GM12892 (cell line): ENCODE data around the gene LPIN1.
"Not testable (repeated sequence)": the region's sequence is repeated elsewhere in the genome, so short reads cannot be mapped to it uniquely, and the experiment has no call there.

Source experiments
- DNase-seq: peaks from one replicate; pipeline ENCODE4 v3.0.0; 2011; ENCODE audit not compliant: insufficient read length
- FAIRE-seq: peaks from 2 replicates; lab custom pipeline; 2011; peaks lifted over from hg19 to GRCh38; lab: Jason Lieb, UNC
- POLR2A ChIP-seq: IDR thresholded peaks from 2 replicates; pipeline ENCODE4 v1.6.1; 2011; ENCODE audit warnings: low read depth, low read length, control low read depth
- POLR2AphosphoS5 ChIP-seq: IDR thresholded peaks from 2 replicates; pipeline ENCODE4 v1.6.1; 2011; ENCODE audit warnings: low read depth, low read length, control low read depth
- TAF1 ChIP-seq: IDR thresholded peaks from 2 replicates; pipeline ENCODE4 v1.6.1; 2011; ENCODE audit warnings: low read depth, mild to moderate bottlenecking, control low read depth, low read length, borderline replicate concordance

LPIN1 gene

DNA sequence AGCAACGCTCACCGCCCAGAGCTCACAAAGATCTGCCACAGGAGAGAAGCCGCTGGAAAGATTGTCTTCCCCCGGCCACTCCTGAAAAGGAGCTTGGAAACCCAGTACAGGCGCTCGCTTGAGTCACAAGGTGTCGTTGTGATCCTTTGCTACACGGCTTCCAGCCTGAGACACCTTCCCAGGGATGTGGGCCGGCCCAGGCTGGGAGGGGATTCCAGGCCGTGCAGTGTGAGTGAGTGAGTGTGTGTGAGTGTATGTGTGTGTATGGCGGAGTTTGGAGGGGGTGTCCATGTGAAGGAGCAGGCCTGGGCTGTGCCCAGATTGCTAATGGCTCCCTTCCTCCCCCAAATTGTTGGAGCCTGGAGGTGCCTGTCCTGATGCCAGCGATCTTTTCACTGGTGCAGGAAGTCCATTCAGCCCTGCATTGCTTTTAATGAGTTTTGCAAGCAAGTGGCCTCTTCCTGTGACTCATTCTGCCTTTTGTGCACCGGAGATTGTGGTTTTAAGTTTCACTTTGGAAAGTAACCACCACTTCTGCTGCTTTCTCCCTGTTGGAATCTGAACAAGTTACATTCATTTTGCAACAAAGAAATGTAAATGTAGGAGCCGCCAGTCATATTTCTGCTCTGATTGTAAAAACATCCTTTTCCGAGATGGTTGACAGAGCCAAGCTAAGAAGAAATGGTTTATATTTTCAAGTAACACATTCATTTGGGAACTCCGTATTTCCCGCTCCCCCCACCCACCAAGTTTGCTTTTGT is 83.7 kb downstream of the LPIN1 start:
- FAIRE-seq = peak; percentile 58
- DNase-seq = peak; percentile 45
- TF ChIP-seq POLR2AphosphoS5 (peak; percentile 23; the same call in 1 of the 2 replicates), TAF1 (no peak)

- FAIRE-seq (no peak), DNase-seq (no peak)
Measured at GRCh38 chr2:11830708-11831301, 84.4 kb downstream of the LPIN1 start.

GRCh38 chr2:11831415-11831814 is 85.0 kb downstream of the LPIN1 start:
- FAIRE-seq = no peak
- no peak for DNase-seq
- no peak for TF ChIP-seq TAF1
- no peak for TF ChIP-seq POLR2AphosphoS5
- no peak for TF ChIP-seq POLR2A

More at GRCh38 chr2:11830708-11831301, 84.4 kb downstream of the LPIN1 start:
- no peak for TF ChIP-seq TAF1
- no peak for TF ChIP-seq POLR2AphosphoS5
- TF ChIP-seq POLR2A = no peak

DNA sequence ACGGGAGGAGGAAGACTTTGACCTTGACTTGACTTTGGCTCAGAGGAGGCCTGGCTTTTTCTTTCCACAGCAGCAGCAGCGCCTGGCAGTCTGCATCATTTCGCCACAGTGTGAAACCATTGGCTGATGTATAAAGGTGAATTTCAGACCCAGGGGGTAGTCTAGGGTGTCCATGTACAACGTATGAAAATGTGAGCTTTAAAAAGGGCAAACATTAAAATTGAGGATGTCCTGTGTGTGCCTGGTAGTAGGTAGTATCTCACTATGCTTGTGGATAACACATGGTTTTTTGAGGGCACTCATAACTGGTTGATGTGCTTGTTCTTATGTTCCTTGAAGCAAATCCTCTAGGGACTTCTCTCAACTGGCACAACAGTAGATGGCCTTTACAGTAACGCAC is 86.1 kb downstream of the LPIN1 start:
- DNase-seq (no peak), FAIRE-seq (no peak)
- TF ChIP-seq POLR2AphosphoS5 = no peak
- TF ChIP-seq TAF1 = no peak
- TF ChIP-seq POLR2A = no peak

GRCh38 chr2:11833601-11834000 is 87.2 kb downstream of the LPIN1 start:
- no peak for TF ChIP-seq POLR2AphosphoS5
- no peak for TF ChIP-seq TAF1
- no peak for TF ChIP-seq POLR2A
- FAIRE-seq (no peak), DNase-seq (no peak)

GRCh38 chr2:11835403-11835802 is 89.0 kb downstream of the LPIN1 start:
- no peak for TF ChIP-seq TAF1
- no peak for TF ChIP-seq POLR2AphosphoS5
- no peak for TF ChIP-seq POLR2A
- DNase-seq (no peak), FAIRE-seq (no peak)

DNA sequence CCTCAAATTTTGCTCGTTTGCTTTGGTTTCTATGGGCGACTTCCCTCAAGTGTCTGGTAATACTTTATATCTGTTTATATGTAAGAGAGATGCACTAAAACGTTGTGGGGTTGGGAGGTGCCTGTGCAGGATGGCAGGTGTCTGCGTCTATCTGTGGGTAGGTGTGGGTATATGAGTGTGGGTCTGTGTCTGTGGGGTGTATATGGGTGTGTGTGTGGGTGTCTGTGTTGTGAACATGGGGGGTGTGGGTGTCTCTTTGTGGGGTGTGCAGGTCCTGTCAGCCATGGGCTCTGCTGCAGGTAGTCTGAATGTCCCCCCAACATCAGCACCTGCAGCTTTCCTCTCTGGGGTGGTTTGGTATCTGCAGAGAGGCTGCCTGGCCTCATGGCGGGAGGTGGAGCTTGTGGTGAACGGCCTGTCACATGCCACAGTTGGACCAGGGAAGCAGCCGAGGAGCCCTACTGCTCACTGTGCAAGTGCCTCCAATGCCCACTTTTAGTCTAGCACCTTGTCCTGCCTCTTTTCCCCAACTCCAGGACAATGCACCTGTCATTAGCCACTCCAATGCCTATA is 90.3 kb downstream of the LPIN1 start:
- TF ChIP-seq POLR2AphosphoS5 = no peak
- TF ChIP-seq TAF1 = no peak
- no peak for TF ChIP-seq POLR2A
- FAIRE-seq (no peak), DNase-seq (no peak)

DNA sequence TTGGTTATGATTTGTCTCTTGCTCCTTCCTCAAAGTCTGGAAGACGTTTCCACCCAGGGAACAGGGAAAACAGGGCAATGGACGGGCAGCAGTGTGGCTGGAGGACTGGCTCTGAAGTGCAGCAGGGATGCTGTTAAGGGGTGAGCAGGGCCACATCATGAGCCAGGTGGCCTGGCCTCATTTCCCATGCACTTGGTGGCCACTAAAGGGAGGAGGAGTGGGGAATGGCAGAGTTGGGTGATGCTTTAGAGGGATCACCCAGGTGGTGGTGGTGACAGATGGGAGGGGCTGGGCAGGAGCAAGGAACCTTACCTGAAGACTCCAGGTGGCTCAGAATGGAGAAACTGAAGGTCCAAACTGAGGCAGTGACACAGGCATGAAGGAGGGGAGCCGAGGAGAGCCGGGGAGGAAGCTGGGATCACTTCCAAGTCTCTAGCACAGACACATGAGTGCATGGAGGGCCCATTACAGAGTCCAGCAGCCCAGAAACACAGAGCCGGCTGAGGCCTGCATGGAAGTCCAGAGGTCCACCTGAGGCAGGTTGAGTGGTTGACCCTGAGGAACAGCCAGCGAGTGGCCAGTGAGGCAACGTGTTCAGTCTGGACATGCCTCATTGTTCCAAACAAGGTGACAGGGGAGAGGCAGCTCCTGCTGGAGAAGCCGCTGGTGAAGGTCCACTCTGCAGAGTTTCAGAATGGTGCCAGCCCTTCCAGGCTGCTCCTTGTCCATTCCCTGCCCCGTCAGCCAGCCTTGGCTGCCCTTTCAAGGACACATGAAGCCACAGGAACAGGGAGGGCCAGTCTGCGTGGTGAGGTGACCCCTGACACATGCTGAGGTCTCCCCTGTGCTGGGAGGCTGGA is 91.7 kb downstream of the LPIN1 start:
- TF ChIP-seq POLR2A = no peak
- no peak for TF ChIP-seq POLR2AphosphoS5
- no peak for TF ChIP-seq TAF1
- FAIRE-seq (no peak), DNase-seq (no peak)

GRCh38 chr2:11839916-11840315 is 93.5 kb downstream of the LPIN1 start:
- TF ChIP-seq POLR2AphosphoS5 (no peak), POLR2A (no peak), TAF1 (no peak)
- FAIRE-seq = no peak
- DNase-seq = no peak

DNA sequence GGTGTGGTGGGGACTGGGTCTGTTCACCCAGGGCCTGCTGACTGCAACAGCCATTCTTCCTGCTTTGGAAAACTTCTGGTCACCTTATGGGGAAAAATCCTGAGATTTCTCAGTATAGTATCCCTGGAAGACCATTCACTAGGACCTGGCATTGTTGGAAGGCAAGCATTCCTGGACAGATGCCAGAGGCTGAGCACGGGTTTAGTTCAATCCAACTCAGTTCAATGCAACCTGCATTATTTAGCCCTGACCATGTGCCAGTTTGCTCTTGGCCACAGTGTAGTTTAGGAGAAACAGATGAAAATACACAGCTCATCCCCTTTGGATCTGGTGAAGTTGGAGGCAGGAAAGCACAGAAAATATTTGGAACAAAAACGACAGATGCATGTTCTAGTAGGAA is 95.9 kb downstream of the LPIN1 start:
- TF ChIP-seq TAF1 (no peak), POLR2AphosphoS5 (no peak), POLR2A (no peak)
- DNase-seq = no peak
- no peak for FAIRE-seq

DNA sequence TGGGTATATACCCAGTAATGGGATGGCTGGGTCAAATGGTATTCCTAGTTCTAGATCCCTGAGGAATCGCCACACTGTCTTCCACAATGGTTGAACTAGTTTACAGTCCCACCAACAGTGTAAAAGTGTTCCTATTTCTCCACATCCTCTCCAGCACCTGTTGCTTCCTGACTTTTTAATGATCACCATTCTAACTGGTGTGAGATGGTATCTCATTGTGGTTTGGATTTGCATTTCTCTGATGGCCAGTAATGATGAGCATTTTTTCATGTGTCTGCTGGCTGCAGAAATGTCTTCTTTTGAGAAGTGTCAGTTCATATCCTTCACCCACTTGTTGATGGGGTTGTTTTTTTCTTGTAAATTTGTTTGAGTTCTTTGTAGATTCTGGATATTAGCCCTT is 98.4 kb downstream of the LPIN1 start:
- not testable (repeated sequence) for FAIRE-seq

GRCh38 chr2:11847935-11848334 is 101.5 kb downstream of the LPIN1 start:
- not testable (repeated sequence) for FAIRE-seq, DNase-seq

More for the DNA sequence above, 98.4 kb downstream of the LPIN1 start:
- not testable (repeated sequence) for DNase-seq
